GM19455 (cell line): Measurements from ENCODE around the gene UCP2.
A peak's percentile ranks its signal among the peaks of the same experiment; 100 is the strongest.

Experiments used
- ATAC-seq: cut with Tn5 transposase; IDR thresholded peaks from one replicate; pipeline ENCODE4 v1.9.1; 2021; ENCODE audit not compliant: unreplicated experiment

UCP2 gene

GRCh38 chr11:73982595-73982989 lies at the start of gene UCP2:
TSS of gene UCP2 (minus strand) at chr11:73982843. CDS start at chr11:73978378, 4,465 bp downstream.
- peak; percentile 66 for ATAC-seq

- ATAC-seq, result no peak
These were observed 48.4 kb upstream of the UCP2 start for GRCh38 chr11:74030723-74031676.

GRCh38 chr11:74025467-74026166 lies 43.0 kb upstream of the UCP2 start:
- ATAC-seq, result no peak

GRCh38 chr11:74024261-74025029 lies 41.8 kb upstream of the UCP2 start:
- no peak for ATAC-seq

GRCh38 chr11:74023276-74023675 lies 40.6 kb upstream of the UCP2 start:
- no peak for ATAC-seq

- no peak for ATAC-seq
These were observed 39.9 kb upstream of the UCP2 start for GRCh38 chr11:74022546-74022945.

GRCh38 chr11:74021998-74022397 lies 39.4 kb upstream of the UCP2 start:
- no peak for ATAC-seq

- no peak for ATAC-seq
These were observed 37.9 kb upstream of the UCP2 start for GRCh38 chr11:74020539-74020938.

- no peak for ATAC-seq
These were observed 37.2 kb upstream of the UCP2 start for GRCh38 chr11:74019860-74020259.

- ATAC-seq, result no peak
These were observed 36.6 kb upstream of the UCP2 start for GRCh38 chr11:74019104-74019738.

GRCh38 chr11:74018331-74019005 lies 35.8 kb upstream of the UCP2 start:
- no peak for ATAC-seq

- no peak for ATAC-seq
These were observed 35.0 kb upstream of the UCP2 start for GRCh38 chr11:74017631-74018030.

GRCh38 chr11:74015919-74016684 lies 33.5 kb upstream of the UCP2 start:
- no peak for ATAC-seq

- no peak for ATAC-seq
These were observed 32.2 kb upstream of the UCP2 start for GRCh38 chr11:74014880-74015279.

- ATAC-seq, result no peak
These were observed 30.5 kb upstream of the UCP2 start for GRCh38 chr11:74013141-74013540.

- no peak for ATAC-seq
These were observed 29.6 kb upstream of the UCP2 start for GRCh38 chr11:74012074-74012809.

- ATAC-seq, result peak; percentile 82
These were observed 28.9 kb upstream of the UCP2 start for GRCh38 chr11:74011360-74012073.
